HG02943 (cell line): ENCODE measurements around the gene CXorf65.

Experiments
- ATAC-seq: cut with Tn5 transposase; IDR thresholded peaks from one replicate; pipeline ENCODE4 v1.9.1; 2021; ENCODE audit warnings: mild to moderate bottlenecking, low read depth, moderate library complexity; ENCODE audit not compliant: unreplicated experiment

CXorf65 gene

GRCh38 chrX:71068044-71068918 is 38.3 kb downstream of the CXorf65 start, which contains the start of gene SNX12:
SNX12 (minus strand) TSS chrX:71068334; CDS start chrX:71068306, 28 bp downstream.
- ATAC-seq: peak; percentile 91

- no peak for ATAC-seq
Measured at GRCh38 chrX:71067712-71068043, 38.9 kb downstream of the CXorf65 start.

- ATAC-seq: no peak
Measured at GRCh38 chrX:71067089-71067488, 39.5 kb downstream of the CXorf65 start.

- ATAC-seq: no peak
Measured at GRCh38 chrX:71060127-71060526, 46.4 kb downstream of the CXorf65 start.

- ATAC-seq: no peak
Measured at GRCh38 chrX:71057848-71058530, 48.6 kb downstream of the CXorf65 start.

GRCh38 chrX:71056867-71057266 is 49.7 kb downstream of the CXorf65 start:
- no peak for ATAC-seq
